ENCODE measurements around the gene DAPK3. TPM values are rescaled to one million over a fixed set of nuclear protein-coding genes. Genes with fewer than 3 reads are reported as not detected.

Gene DAPK3
- total RNA-seq, 1 donor, result 64.7 TPM

DNA sequence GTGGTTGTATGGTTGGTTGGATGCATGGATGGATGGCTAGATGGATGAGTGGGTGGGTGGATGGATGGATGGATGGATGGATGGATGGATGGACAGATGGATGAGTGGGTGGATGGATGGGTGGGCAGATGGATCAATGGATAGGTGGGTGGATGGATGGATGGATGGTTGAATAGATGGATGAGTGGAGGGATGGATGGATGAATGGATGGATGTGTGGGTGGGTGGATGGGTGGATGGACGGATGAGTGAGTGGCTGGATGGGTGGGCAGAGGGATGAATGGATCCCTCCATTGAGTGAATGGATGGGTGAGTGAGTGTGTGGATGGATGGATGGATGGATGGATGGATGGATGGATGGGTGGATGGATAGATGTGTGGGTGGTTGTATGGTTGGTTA lies 47.0 kb downstream of the DAPK3 start:
- no peak for DNase-seq (ENCODE audit: low read depth)
- H3K4me3 ChIP-seq (ENCODE audit: low read depth, low read length), result no peak overlapping the region
- TF ChIP-seq, protein P1, sequence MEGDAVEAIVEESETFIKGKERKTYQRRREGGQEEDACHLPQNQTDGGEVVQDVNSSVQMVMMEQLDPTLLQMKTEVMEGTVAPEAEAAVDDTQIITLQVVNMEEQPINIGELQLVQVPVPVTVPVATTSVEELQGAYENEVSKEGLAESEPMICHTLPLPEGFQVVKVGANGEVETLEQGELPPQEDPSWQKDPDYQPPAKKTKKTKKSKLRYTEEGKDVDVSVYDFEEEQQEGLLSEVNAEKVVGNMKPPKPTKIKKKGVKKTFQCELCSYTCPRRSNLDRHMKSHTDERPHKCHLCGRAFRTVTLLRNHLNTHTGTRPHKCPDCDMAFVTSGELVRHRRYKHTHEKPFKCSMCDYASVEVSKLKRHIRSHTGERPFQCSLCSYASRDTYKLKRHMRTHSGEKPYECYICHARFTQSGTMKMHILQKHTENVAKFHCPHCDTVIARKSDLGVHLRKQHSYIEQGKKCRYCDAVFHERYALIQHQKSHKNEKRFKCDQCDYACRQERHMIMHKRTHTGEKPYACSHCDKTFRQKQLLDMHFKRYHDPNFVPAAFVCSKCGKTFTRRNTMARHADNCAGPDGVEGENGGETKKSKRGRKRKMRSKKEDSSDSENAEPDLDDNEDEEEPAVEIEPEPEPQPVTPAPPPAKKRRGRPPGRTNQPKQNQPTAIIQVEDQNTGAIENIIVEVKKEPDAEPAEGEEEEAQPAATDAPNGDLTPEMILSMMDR (IDR thresholded peaks at IDR 0.05; ENCODE audit: insufficient read depth, low read length), result no peak

DNA sequence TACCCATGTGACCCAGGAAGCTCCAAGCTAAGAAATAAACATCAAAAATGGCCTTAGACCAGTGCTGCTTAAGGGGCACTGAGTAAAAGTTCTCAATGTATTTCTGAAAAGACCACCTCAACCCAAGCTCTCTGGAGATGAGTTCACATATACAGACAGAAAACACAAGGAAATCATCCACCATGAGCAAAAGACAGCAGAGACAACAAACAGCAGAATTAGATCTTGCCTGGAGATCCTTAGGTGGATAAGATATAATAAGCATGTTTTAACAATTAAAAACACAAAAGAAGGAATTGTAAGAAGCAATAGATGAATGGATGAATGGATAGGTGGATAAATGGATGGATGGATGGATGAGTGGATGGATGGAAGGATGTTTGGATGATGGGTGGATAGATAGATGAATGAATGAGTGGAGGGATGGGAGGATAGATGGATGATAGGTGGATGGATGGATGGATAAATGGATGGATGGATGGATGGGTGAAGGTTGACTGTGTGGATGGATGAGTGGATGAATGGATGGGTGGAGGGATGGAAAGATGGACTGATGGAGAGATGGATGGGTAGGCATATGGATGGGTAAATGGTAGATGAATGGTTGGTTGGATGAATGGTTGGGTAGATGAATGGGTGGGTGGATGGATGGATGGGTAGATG lies 47.7 kb downstream of the DAPK3 start:
- TF ChIP-seq, protein P1 (IDR thresholded peaks at IDR 0.05; ENCODE audit: insufficient read depth, low read length), result no peak
- no peak for DNase-seq (ENCODE audit: low read depth)
- H3K4me3 ChIP-seq (ENCODE audit: low read depth, low read length), result no peak overlapping the region

DNA sequence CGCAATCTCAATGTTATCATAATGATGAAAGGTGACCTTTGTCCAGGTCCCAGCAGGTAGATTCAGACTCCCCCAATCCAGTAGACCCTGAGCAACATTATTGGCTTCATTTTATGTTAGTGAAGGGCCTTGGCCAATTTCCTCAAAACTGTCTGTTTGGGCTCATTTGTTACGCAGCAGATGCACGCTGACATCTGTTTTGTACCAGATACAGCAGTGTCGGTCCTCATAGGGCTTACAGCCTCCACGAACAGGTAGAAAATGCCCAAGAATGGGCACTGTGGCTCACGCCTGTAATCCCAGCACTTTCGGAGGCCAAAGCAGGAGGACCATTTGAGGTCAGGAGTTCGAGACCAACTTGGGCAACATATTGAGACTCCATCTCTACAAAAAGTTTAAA lies 51.1 kb downstream of the DAPK3 start:
- no peak overlapping the region for H3K4me3 ChIP-seq (ENCODE audit: low read depth, low read length)
- TF ChIP-seq, protein P1 (IDR thresholded peaks at IDR 0.05; ENCODE audit: insufficient read depth, low read length), result no peak
- no peak for DNase-seq (ENCODE audit: low read depth)

DNA sequence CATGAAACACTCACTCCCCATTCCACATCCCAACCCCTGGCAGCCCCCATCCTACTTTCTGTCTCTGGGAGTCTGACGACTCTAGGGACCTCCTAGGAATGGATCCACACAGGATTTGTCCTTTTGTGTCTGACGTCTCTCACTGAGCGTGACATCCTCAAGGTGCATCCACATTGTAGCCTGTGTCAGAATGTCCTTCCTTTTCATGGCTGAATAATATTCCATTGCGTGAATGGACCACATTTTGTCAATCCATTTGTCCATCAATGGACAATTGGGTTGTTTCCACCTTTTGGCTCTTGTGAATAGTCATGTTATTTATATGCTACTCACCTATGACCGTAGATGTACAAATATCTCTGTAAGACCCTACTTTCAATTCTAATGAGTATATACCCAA lies 54.9 kb downstream of the DAPK3 start:
- TF ChIP-seq, protein P1 (IDR thresholded peaks at IDR 0.05; ENCODE audit: insufficient read depth, low read length), result no peak
- no peak overlapping the region for H3K4me3 ChIP-seq (ENCODE audit: low read depth, low read length)

DNA sequence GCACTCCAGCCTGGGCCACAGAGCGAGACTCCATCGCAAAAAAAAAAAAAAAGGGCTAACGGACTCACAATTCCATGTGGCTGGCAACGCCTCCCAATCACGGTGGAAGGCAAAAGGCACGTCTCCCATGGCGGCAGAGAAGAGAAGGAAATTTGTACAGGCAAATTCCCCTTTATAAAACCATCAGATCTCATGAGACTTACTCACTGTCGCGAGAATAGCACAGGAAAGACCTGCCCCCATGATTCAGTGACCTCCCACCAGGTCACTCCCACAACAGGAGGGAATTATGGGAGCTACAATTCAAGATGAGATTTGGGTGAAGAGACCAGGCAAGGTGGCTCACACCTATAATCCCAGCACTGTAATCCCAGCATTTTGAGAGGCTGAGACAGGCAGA lies 56.7 kb downstream of the DAPK3 start:
- TF ChIP-seq, protein P1 (IDR thresholded peaks at IDR 0.05; ENCODE audit: insufficient read depth, low read length), result no peak
- no peak overlapping the region for H3K4me3 ChIP-seq (ENCODE audit: low read depth, low read length)
- DNase-seq (ENCODE audit: low read depth), result no peak

More for the DNA sequence above, 54.9 kb downstream of the DAPK3 start:
- DNase-seq (ENCODE audit: low read depth), result no peak

DNA sequence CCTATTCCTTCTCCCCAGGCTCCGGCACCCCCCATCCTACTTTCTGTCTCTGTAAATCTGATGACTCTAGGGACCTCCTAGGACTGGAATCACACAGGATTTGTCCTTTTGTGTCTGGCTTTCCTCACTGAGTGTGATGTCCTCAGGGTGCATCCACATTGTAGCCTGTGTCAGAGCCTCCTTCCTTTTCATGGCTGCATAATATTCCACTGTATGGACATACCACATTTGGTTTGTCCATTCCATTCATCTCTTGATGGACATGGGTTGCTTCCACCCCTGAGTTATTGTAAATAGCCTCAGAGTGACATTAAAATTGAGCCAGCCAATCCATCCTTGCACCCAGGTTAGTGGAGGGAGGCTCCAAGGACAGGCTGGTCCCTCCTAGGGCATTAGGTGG lies 60.8 kb downstream of the DAPK3 start:
- DNase-seq (ENCODE audit: low read depth), result no peak
- TF ChIP-seq, protein P1 (IDR thresholded peaks at IDR 0.05; ENCODE audit: insufficient read depth, low read length), result no peak
- no peak overlapping the region for H3K4me3 ChIP-seq (ENCODE audit: low read depth, low read length)

Small RNA genes within 50 kb of the gene (small RNA-seq; reads per million reads assigned to genes)
- gene RN7SL202P, result not detected
- 17.1 reads per million, percentile 95 among the genes with 10 or more reads in this experiment for gene SNORD37

Other genes starting within 250 kb of the DAPK3 start
- 15.5 and 39.5 TPM in 2 replicates for gene APBA3, start 209.4 kb downstream of the DAPK3 start, total RNA-seq (ENCODE audit: low replicate concordance)
- 38.8 and 60.5 TPM in 2 replicates for gene MRPL54, start 208.4 kb downstream of the DAPK3 start, total RNA-seq (ENCODE audit: low replicate concordance)
- gene RAX2, start 198.9 kb downstream of the DAPK3 start, total RNA-seq (ENCODE audit: low replicate concordance), result not detected in 2 replicates
- gene MATK, start 184.7 kb downstream of the DAPK3 start, total RNA-seq (ENCODE audit: low replicate concordance), result not detected in 2 replicates
- not detected in 2 replicates for gene ZFR2, start 102.1 kb downstream of the DAPK3 start, total RNA-seq (ENCODE audit: low replicate concordance)
- not detected in 2 replicates for gene ATCAY, start 90.4 kb downstream of the DAPK3 start, total RNA-seq (ENCODE audit: low replicate concordance)
- gene NMRK2, start 38.0 kb downstream of the DAPK3 start, total RNA-seq (ENCODE audit: low replicate concordance), result not detected in 2 replicates
- gene EEF2, start 14.4 kb upstream of the DAPK3 start, total RNA-seq (ENCODE audit: low replicate concordance), result 1,127 and 1,964 TPM in 2 replicates
- 21.5 and 23.8 TPM in 2 replicates for gene PIAS4, start 36.6 kb upstream of the DAPK3 start, total RNA-seq (ENCODE audit: low replicate concordance)
- gene ZBTB7A, start 95.8 kb upstream of the DAPK3 start, total RNA-seq (ENCODE audit: low replicate concordance), result 23.5 and 31.6 TPM in 2 replicates
- 177 and 215 TPM in 2 replicates for gene MAP2K2, start 153.0 kb upstream of the DAPK3 start, total RNA-seq (ENCODE audit: low replicate concordance)
- not detected in 2 replicates for gene CREB3L3, start 182.5 kb upstream of the DAPK3 start, total RNA-seq (ENCODE audit: low replicate concordance)
- gene SIRT6, start 211.5 kb upstream of the DAPK3 start, total RNA-seq (ENCODE audit: low replicate concordance), result 12.6 and 14.7 TPM in 2 replicates
- 0.99 and 5.1 TPM in 2 replicates for gene ANKRD24, start 211.6 kb upstream of the DAPK3 start, total RNA-seq (ENCODE audit: low replicate concordance)

Data from fibroblast of the aortic adventitia (primary cell).